ENCODE measurements around the gene SEC14L6.
A peak's percentile ranks its signal among the peaks of the same experiment; 100 is the strongest.
"Not testable (repeated sequence)": the region's sequence is repeated elsewhere in the genome, so short reads cannot be mapped to it uniquely, and the experiment has no call there.

SEC14L6 gene

DNA sequence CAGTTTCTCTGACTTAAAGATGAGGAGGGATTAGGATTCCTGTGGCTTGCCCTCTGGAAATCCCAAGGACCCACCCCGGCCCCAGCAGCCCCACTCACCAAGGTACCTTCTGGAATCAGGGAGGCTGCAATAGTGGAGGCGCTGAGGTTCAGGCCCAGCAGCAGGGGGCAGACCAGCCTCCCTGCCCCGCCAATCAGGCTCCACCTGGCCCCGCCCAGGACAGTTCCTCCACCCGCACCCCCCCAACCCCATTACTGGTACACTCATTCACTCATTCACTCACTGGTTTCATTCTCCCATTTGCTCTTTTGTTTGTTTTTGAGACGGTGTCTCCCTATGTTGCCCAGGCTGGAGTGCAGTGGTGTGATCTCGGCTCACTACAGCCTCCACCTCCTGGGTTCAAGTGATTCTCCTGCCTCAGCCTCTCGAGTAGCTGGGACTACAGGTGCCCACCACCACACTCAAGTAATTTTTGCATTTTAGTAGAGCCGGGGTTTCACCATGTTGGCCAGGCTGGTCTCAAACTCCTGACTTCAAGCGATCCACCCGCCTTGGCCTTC lies 14.2 kb upstream of the SEC14L6 start:
- not testable (repeated sequence) for H3K27ac ChIP-seq (ENCODE audit: low read length); H3K4me1 ChIP-seq (ENCODE audit: insufficient read depth, low read length); H3K79me2 ChIP-seq (ENCODE audit: insufficient read depth, low read length); H3K27me3 ChIP-seq (ENCODE audit: insufficient read depth, low read length, poor library complexity); H3K9ac ChIP-seq (ENCODE audit: low read depth, low read length); H4K20me1 ChIP-seq (ENCODE audit: insufficient read depth, low read length); H3K9me3 ChIP-seq (ENCODE audit: insufficient read depth, low read length, severe bottlenecking); H2AFZ ChIP-seq (ENCODE audit: low read depth, low read length); H3K4me3 ChIP-seq (ENCODE audit: low read depth in 1 of 2, low read length in 2 of 2); H3K36me3 ChIP-seq (ENCODE audit: insufficient read depth, low read length); H3K4me2 ChIP-seq (ENCODE audit: insufficient read depth, low read length)
- ATAC-seq (ENCODE audit: insufficient read depth, low read depth) (peak; percentile 56; the same call in 1 of the 3 replicates), DNase-seq (peak; percentile 26)
- TF ChIP-seq, protein P1, sequence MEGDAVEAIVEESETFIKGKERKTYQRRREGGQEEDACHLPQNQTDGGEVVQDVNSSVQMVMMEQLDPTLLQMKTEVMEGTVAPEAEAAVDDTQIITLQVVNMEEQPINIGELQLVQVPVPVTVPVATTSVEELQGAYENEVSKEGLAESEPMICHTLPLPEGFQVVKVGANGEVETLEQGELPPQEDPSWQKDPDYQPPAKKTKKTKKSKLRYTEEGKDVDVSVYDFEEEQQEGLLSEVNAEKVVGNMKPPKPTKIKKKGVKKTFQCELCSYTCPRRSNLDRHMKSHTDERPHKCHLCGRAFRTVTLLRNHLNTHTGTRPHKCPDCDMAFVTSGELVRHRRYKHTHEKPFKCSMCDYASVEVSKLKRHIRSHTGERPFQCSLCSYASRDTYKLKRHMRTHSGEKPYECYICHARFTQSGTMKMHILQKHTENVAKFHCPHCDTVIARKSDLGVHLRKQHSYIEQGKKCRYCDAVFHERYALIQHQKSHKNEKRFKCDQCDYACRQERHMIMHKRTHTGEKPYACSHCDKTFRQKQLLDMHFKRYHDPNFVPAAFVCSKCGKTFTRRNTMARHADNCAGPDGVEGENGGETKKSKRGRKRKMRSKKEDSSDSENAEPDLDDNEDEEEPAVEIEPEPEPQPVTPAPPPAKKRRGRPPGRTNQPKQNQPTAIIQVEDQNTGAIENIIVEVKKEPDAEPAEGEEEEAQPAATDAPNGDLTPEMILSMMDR (IDR thresholded peaks at IDR 0.05; ENCODE audit: borderline replicate concordance, extremely low read depth, low read length, poor library complexity, severe bottlenecking) = peak; percentile 34

DNA sequence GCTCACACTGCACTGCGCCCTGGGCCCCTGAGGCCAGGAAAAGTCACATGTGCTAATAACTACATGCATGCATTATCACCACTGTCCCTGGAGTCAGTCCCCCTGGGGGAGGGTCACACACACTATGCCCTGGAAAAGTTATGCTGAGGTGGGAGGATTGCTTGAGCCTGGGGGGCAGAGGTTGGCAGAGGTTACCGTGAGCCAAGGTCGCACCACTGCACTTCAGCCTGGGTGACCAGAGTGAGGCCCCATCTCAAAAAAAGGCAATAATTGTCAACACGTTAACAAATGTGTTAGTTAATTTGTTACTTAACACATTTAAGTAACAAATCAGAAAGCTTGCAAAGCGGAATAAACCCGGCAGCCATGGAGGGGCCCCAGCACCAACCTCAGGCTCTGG lies 13.3 kb upstream of the SEC14L6 start:
- no peak for TF ChIP-seq EZH2 (IDR thresholded peaks at IDR 0.05; ENCODE audit: borderline replicate concordance, low read depth, low read length, severe bottlenecking)
- TF ChIP-seq, protein P1 (IDR thresholded peaks at IDR 0.05; ENCODE audit: borderline replicate concordance, extremely low read depth, low read length, poor library complexity, severe bottlenecking) = no peak
- no peak overlapping the region for H3K4me2 ChIP-seq (ENCODE audit: insufficient read depth, low read length)
- no peaks in the 10 kb centered on the region for H3K36me3 ChIP-seq (ENCODE audit: insufficient read depth, low read length)
- no peak overlapping the region for H2AFZ ChIP-seq (ENCODE audit: low read depth, low read length)
- ATAC-seq (ENCODE audit: insufficient read depth, low read depth) = no peak
- H3K27me3 ChIP-seq (ENCODE audit: insufficient read depth, low read length, poor library complexity) = peaks cover 4% of the 10 kb centered on the region
- H3K9ac ChIP-seq (ENCODE audit: low read depth, low read length) = no peak overlapping the region
- no peaks in the 10 kb centered on the region for H3K4me1 ChIP-seq (ENCODE audit: insufficient read depth, low read length)
- no peaks in the 10 kb centered on the region for H3K79me2 ChIP-seq (ENCODE audit: insufficient read depth, low read length)
- H3K27ac ChIP-seq (ENCODE audit: low read length) = no peak overlapping the region
- no peak overlapping the region for H3K4me3 ChIP-seq (ENCODE audit: low read depth in 1 of 2, low read length in 2 of 2)
- H4K20me1 ChIP-seq (ENCODE audit: insufficient read depth, low read length) = no peaks in the 10 kb centered on the region
- DNase-seq = no peak
- H3K9me3 ChIP-seq (ENCODE audit: insufficient read depth, low read length, severe bottlenecking) = no peaks in the 10 kb centered on the region

DNA sequence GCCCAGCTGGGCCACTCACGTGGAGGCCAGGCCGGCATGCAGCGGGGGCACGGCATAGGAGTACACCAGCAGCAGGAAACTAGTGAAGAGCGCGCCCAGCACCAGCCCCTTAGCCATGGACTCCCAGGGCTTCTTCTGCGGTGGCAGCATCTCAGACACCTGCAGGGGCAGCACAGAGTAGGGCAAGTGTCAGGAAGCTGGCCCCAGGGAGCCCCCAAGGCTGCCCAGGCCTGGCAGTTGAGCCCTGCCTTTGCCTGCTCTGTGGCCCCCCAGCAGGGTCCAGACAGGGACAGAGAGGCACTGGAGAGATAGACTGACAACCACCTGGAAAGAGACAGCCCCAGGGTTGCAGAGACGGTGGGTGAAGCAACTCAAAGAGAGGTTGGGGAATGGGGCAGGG lies 10.7 kb upstream of the SEC14L6 start:
- no peaks in the 10 kb centered on the region for H4K20me1 ChIP-seq (ENCODE audit: insufficient read depth, low read length)
- no peak overlapping the region for H3K27ac ChIP-seq (ENCODE audit: low read length)
- peak; percentile 40; the same call in 1 of the 3 replicates for ATAC-seq (ENCODE audit: insufficient read depth, low read depth)

More for the DNA sequence above, 10.7 kb upstream of the SEC14L6 start:
- no peak for TF ChIP-seq EZH2 (IDR thresholded peaks at IDR 0.05; ENCODE audit: borderline replicate concordance, low read depth, low read length, severe bottlenecking)
- TF ChIP-seq, protein P1 (IDR thresholded peaks at IDR 0.05; ENCODE audit: borderline replicate concordance, extremely low read depth, low read length, poor library complexity, severe bottlenecking) = no peak
- H3K9ac ChIP-seq (ENCODE audit: low read depth, low read length) = no peak overlapping the region
- no peaks in the 10 kb centered on the region for H3K79me2 ChIP-seq (ENCODE audit: insufficient read depth, low read length)
- no peaks in the 10 kb centered on the region for H3K36me3 ChIP-seq (ENCODE audit: insufficient read depth, low read length)
- H3K4me2 ChIP-seq (ENCODE audit: insufficient read depth, low read length) = no peak overlapping the region
- H3K27me3 ChIP-seq (ENCODE audit: insufficient read depth, low read length, poor library complexity) = peaks cover under 1% of the 10 kb centered on the region
- H2AFZ ChIP-seq (ENCODE audit: low read depth, low read length) = no peak overlapping the region
- no peaks in the 10 kb centered on the region for H3K9me3 ChIP-seq (ENCODE audit: insufficient read depth, low read length, severe bottlenecking)
- H3K4me3 ChIP-seq (ENCODE audit: low read depth in 1 of 2, low read length in 2 of 2) = no peak overlapping the region
- H3K4me1 ChIP-seq (ENCODE audit: insufficient read depth, low read length) = no peaks in the 10 kb centered on the region
- no peak for DNase-seq

All from DND-41 (cell line).